H1 (cell line): ENCODE data around the gene ZNF70.

Source experiments
- ATF3 ChIP-seq: IDR thresholded peaks from 2 replicates; pipeline ENCODE4 v1.6.1; 2011; ENCODE audit warnings: low read depth, mild to moderate bottlenecking, low read length; ENCODE audit not compliant: insufficient read depth
- CTCF ChIP-seq, 3 experiments: IDR thresholded peaks; 1 replicate in 2 of 3; 2 replicates in 1 of 3; pipeline versions ENCODE4 v1.5.1 to v1.6.1; 2011; ENCODE audit warnings: low read length in 3 of 3, mild to moderate bottlenecking in 3 of 3, inconsistent platforms in 2 of 3, low read depth in 1 of 3, moderate library complexity in 1 of 3; ENCODE audit not compliant: insufficient read depth in 1 of 3; ENCODE audit errors: control extremely low read depth in 1 of 3
- KDM5A ChIP-seq: fragments of 200-600 bp; IDR thresholded peaks from 2 replicates; pipeline ENCODE4 v1.7.1; 2012; ENCODE audit warnings: mild to moderate bottlenecking, low read length, inconsistent platforms, mixed read lengths
- POLR2A ChIP-seq, 2 experiments: IDR thresholded peaks; 1 replicate in 1 of 2; 2 replicates in 1 of 2; pipeline ENCODE4 v1.6.1; 2011; ENCODE audit warnings: low read depth in 2 of 2, low read length in 2 of 2, mild to moderate bottlenecking in 2 of 2; ENCODE audit errors: control extremely low read depth in 1 of 2
- POLR2AphosphoS5 ChIP-seq: IDR thresholded peaks from 2 replicates; pipeline ENCODE4 v1.6.1; 2011; ENCODE audit warnings: low read depth, low read length
- USF2 ChIP-seq: IDR thresholded peaks from 2 replicates; pipeline ENCODE4 v1.6.1; 2011; ENCODE audit warnings: low read length, improper control_type of control experiment

GRCh38 chr22:23782703-23783102 lies 31.8 kb upstream of the ZNF70 start:
- TF ChIP-seq KDM5A (no peak), POLR2AphosphoS5 (no peak), POLR2A (IDR thresholded peaks at IDR 0.05; ENCODE audit: control extremely low read depth in 1 of 2, low read depth in 2 of 2, low read length in 2 of 2) (no peak), CTCF (IDR thresholded peaks at IDR 0.05; ENCODE audit: control extremely low read depth in 1 of 3, insufficient read depth in 1 of 3, low read depth in 1 of 3, low read length in 3 of 3) (no peak), ATF3 (no peak), USF2 (no peak)
